Measurements from ENCODE around the gene OVCH1. TPM values are rescaled to one million over a fixed set of nuclear protein-coding genes. Genes with fewer than 3 reads are reported as not detected.
"Not testable (repeated sequence)": the region's sequence is repeated elsewhere in the genome, so short reads cannot be mapped to it uniquely, and the experiment has no call there.

The OVCH1 gene
- total RNA-seq, 1 experiment from 2014 or later, result not detected

DNA sequence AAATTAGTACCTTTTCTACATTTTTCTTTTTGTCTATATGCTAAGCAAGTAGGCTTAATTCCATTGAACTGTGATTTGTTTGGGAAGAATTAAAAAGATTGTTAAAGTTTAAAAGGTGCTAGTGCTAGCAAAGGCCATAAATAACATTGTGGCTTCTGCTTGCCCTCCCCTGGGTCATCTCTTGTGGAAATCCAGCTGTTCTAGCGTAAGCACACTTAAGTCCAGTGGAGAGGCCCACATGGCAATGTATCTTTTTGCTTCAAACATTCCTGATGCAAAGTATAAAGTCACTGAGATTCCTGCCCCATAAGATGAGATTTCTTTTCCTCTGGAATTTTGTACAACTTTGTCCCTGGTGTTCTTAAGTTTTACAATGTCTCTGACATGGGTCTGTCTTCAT is 102.1 kb downstream of the OVCH1 start:
- Histone ChIP-seq H3K9me2 (ENCODE audit: insufficient read depth) (no peaks in the 10 kb centered on the region), H3K4me1 (ENCODE audit: control insufficient read depth in 1 of 2, insufficient read depth in 2 of 2, low read length in 2 of 2) (no peaks in the 10 kb centered on the region), H2AFZ (ENCODE audit: low read depth, low read length, poor library complexity, severe bottlenecking) (no peak overlapping the region), H3K4me3 (replicated peaks in 1 of 2; ENCODE audit: low read depth in 1 of 2, low read length in 2 of 2) (no peak overlapping the region), H3K27ac (ENCODE audit: low read depth, low read length) (no peak overlapping the region), H3K27me3 (ENCODE audit: insufficient read depth, low read length) (no peaks in the 10 kb centered on the region), H3K36me3 (ENCODE audit: control insufficient read depth in 1 of 2, insufficient read depth in 2 of 2, low read length in 2 of 2) (no peaks in the 10 kb centered on the region), H3K9ac (ENCODE audit: low read length) (no peak overlapping the region), H3K9me3 (ENCODE audit: control insufficient read depth in 1 of 2, insufficient read depth in 1 of 2, low read depth in 1 of 2, low read length in 2 of 2) (no peaks in the 10 kb centered on the region), H3K4me2 (ENCODE audit: low read length) (no peak overlapping the region), H3K79me2 (ENCODE audit: insufficient read depth, low read length) (no peaks in the 10 kb centered on the region), H4K20me1 (ENCODE audit: insufficient read depth) (no peaks in the 10 kb centered on the region)
- BruUV-seq (replicated peaks), result no TSS peak
- intact Hi-C loops (cut with micrococcal nuclease), result no loop called here
- CTCF ChIA-PET, result no interaction called here
- DNase-seq (ENCODE audit: low read depth, low spot score) (no peak), ATAC-seq (no peak)
- RAD21 ChIA-PET (ENCODE audit: low non-redundant PET in 1 of 2, low total read pairs in 2 of 2, uncharacterized antibody in 2 of 2, unreplicated experiment in 2 of 2), result no interaction called here
- POLR2A ChIA-PET, result no interaction called here
- TF ChIP-seq TCF7L2 (IDR thresholded peaks at IDR 0.05; ENCODE audit: borderline replicate concordance, extremely low read depth, insufficient read depth, insufficient read length), result no peak
- no peak for TF ChIP-seq ZFX (IDR thresholded peaks at IDR 0.05)
- no peak for TF ChIP-seq CEBPB (IDR thresholded peaks at IDR 0.05; ENCODE audit: low read depth)
- TF ChIP-seq EZH2 (IDR thresholded peaks at IDR 0.05), result no peak
- TF ChIP-seq FOSL1 (IDR thresholded peaks at IDR 0.05; ENCODE audit: low read depth), result no peak
- TF ChIP-seq YY1 (IDR thresholded peaks at IDR 0.05; ENCODE audit: extremely low read depth, insufficient replicate concordance, low read depth, low read length), result no peak
- TF ChIP-seq ELF1 (IDR thresholded peaks at IDR 0.05; ENCODE audit: borderline replicate concordance, low read depth), result no peak
- TF ChIP-seq, protein P1, sequence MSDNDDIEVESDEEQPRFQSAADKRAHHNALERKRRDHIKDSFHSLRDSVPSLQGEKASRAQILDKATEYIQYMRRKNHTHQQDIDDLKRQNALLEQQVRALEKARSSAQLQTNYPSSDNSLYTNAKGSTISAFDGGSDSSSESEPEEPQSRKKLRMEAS (IDR thresholded peaks at IDR 0.05), result no peak
- TF ChIP-seq POLR2AphosphoS5 (IDR thresholded peaks at IDR 0.05; ENCODE audit: low read depth, low read length), result no peak

DNA sequence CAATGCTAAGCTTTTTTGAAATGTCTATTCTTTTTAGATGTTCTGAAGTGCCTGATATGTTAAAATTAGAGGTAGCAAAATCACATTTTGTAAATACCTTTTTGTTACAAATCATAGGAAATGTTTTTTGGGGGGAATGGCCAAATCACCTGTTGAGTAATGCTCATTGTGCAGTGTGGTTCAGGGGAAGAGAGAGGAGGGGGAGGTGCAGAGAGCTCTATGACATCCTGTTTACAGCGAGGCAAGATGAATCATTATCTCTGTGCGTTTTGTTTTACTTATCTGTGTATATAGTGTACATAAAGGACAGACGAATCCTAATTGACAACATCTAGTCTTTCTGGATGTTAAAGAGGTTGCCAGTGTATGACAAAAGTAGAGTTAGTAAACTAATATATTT is 107.1 kb downstream of the OVCH1 start:
- H3K9me3 ChIP-seq (ENCODE audit: control insufficient read depth in 1 of 2, insufficient read depth in 1 of 2, low read depth in 1 of 2, low read length in 2 of 2); H3K27me3 ChIP-seq (ENCODE audit: insufficient read depth, low read length); intact Hi-C loops (cut with micrococcal nuclease); H3K36me3 ChIP-seq (ENCODE audit: control insufficient read depth in 1 of 2, insufficient read depth in 2 of 2, low read length in 2 of 2); H3K27ac ChIP-seq (ENCODE audit: low read depth, low read length); H3K9me2 ChIP-seq (ENCODE audit: insufficient read depth); RAD21 ChIA-PET (ENCODE audit: low non-redundant PET in 1 of 2, low total read pairs in 2 of 2, uncharacterized antibody in 2 of 2, unreplicated experiment in 2 of 2); H3K4me2 ChIP-seq (ENCODE audit: low read length); H3K9ac ChIP-seq (ENCODE audit: low read length); ATAC-seq; H3K4me1 ChIP-seq (ENCODE audit: control insufficient read depth in 1 of 2, insufficient read depth in 2 of 2, low read length in 2 of 2); H4K20me1 ChIP-seq (ENCODE audit: insufficient read depth); POLR2A ChIA-PET; DNase-seq (ENCODE audit: low read depth, low spot score); H2AFZ ChIP-seq (ENCODE audit: low read depth, low read length, poor library complexity, severe bottlenecking); CTCF ChIA-PET; BruUV-seq (replicated peaks); H3K4me3 ChIP-seq (replicated peaks in 1 of 2; ENCODE audit: low read depth in 1 of 2, low read length in 2 of 2); H3K79me2 ChIP-seq (ENCODE audit: insufficient read depth, low read length): not testable (repeated sequence)

Data from HCT116 (cell line).